ENCODE measurements around the gene CAMSAP1.

The CAMSAP1 gene

DNA sequence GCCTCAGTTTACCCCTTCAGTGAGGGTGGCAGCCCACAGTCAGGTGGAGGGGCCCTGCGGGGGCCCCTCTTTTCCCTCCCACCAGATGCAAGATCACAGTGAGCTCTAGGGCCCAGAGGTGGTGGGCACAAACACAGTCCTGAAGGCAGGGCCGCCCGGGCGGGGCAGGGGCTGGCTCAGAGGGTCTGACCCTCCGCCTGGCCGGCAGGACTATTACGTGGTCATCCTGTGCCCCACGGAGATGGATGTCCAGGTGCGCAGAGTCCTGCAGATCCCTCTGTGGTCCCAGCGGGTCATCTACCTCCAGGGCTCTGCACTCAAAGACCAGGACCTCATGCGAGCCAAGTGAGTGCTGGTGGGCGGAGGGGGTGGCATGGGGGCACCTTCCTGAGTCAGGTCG, 141.9 kb downstream of the CAMSAP1 start:
- H3K9me3 ChIP-seq (ENCODE audit: control insufficient read depth, insufficient read depth, low read depth, low read length), result peaks cover 13% of the 10 kb centered on the region
- no peak overlapping the region for H3K4me3 ChIP-seq (ENCODE audit: low read depth, low read length)
- no peaks in the 10 kb centered on the region for H3K27me3 ChIP-seq (ENCODE audit: control insufficient read depth, insufficient read depth, low read length)
- no peaks in the 10 kb centered on the region for H3K4me1 ChIP-seq (ENCODE audit: control insufficient read depth, insufficient read depth, low read length)
- no peaks in the 10 kb centered on the region for H3K36me3 ChIP-seq (ENCODE audit: control insufficient read depth, insufficient read depth, low read length)
- H3K27ac ChIP-seq (ENCODE audit: low read depth, low read length), result no peak overlapping the region
- H3K9ac ChIP-seq (ENCODE audit: low read length), result no peak overlapping the region

DNA sequence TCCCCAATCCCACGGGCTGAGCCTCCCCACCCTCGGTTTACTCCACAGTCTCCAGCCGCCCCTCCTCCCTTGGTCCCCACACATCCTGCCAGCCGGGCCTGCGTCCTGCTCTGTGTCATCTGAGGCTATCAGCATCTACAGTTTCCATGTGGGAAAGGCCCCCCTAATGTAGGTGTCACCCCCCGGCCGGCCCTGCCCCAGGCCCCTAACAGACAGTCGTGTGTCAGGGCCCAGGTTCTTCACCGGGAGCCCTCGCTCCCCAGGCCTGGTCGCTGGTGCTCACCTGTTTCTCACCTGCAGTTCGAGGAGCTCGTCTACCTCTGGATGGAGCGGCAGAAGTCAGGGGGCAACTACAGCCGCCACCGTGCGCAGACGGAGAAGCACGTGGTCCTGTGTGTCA, 142.6 kb downstream of the CAMSAP1 start:
- Histone ChIP-seq H3K27ac (ENCODE audit: low read depth, low read length) (no peak overlapping the region), H3K36me3 (ENCODE audit: control insufficient read depth, insufficient read depth, low read length) (no peaks in the 10 kb centered on the region), H3K27me3 (ENCODE audit: control insufficient read depth, insufficient read depth, low read length) (no peaks in the 10 kb centered on the region), H3K9me3 (ENCODE audit: control insufficient read depth, insufficient read depth, low read depth, low read length) (peaks cover 13% of the 10 kb centered on the region), H3K4me3 (ENCODE audit: low read depth, low read length) (no peak overlapping the region), H3K4me1 (ENCODE audit: control insufficient read depth, insufficient read depth, low read length) (no peaks in the 10 kb centered on the region), H3K9ac (ENCODE audit: low read length) (no peak overlapping the region)

DNA sequence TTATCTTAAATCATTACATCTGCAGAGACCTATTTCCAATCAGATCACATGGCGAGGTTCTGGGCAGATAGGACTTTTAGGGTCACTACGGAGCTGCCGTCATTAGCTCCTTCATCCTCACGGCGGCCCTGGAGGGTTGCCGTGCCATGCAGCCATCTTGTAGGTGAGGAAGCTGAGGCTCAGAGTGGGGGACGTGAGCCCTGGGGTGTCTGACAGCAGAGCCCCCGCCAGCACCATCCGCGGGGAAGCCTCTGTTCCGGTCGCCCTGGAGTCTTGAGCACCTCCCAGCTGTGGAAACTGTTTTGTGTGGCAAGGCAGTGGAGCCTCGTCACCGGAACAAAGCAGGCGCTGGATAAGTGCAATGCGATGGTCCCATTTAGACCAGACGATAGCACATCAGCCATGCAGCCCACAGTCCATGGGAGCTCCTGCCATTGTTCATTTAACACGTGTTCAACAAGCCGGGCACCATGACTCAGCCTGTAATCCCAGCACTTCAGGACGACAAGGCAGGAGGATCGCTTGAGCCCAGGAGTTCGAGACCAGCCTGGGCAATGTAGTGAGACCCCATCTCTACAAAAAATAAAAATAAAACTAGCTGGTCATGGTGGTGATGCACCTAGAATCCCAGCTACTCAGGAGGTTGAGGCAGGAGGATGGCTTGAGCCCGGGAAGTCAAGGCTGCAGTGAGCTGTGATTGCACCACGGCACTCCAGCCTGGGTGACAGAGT, 143.5 kb downstream of the CAMSAP1 start:
- no peaks in the 10 kb centered on the region for H3K36me3 ChIP-seq (ENCODE audit: control insufficient read depth, insufficient read depth, low read length)
- H3K9me3 ChIP-seq (ENCODE audit: control insufficient read depth, insufficient read depth, low read depth, low read length), result peaks cover 13% of the 10 kb centered on the region
- H3K4me3 ChIP-seq (ENCODE audit: low read depth, low read length), result no peak overlapping the region
- no peak overlapping the region for H3K27ac ChIP-seq (ENCODE audit: low read depth, low read length)
- H3K4me1 ChIP-seq (ENCODE audit: control insufficient read depth, insufficient read depth, low read length), result no peaks in the 10 kb centered on the region
- no peaks in the 10 kb centered on the region for H3K27me3 ChIP-seq (ENCODE audit: control insufficient read depth, insufficient read depth, low read length)
- H3K9ac ChIP-seq (ENCODE audit: low read length), result no peak overlapping the region

DNA sequence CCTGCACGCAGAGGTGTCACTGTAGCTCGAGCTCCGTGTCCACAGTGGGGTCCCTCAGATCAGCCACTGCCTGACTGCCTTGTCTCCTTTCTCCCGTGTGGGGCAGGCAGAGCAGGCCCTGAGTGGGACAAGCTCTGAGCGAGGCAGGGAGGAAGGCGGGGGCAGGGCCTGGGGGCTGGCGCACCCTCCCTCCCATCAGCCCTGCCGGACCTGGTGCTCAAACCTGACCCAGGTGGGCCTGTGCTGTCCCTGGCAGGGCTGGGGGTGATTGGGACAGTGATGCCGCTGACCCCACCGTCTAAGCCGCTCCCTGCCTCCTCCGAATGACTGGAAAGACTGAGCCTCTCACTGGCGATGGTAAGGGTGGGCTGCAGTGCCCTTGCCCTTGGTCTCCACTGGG, 144.4 kb downstream of the CAMSAP1 start:
- H3K9me3 ChIP-seq (ENCODE audit: control insufficient read depth, insufficient read depth, low read depth, low read length), result peaks cover 13% of the 10 kb centered on the region
- no peak overlapping the region for H3K27ac ChIP-seq (ENCODE audit: low read depth, low read length)
- H3K4me3 ChIP-seq (ENCODE audit: low read depth, low read length), result no peak overlapping the region
- no peaks in the 10 kb centered on the region for H3K4me1 ChIP-seq (ENCODE audit: control insufficient read depth, insufficient read depth, low read length)
- H3K27me3 ChIP-seq (ENCODE audit: control insufficient read depth, insufficient read depth, low read length), result no peaks in the 10 kb centered on the region
- no peak overlapping the region for H3K9ac ChIP-seq (ENCODE audit: low read length)
- H3K36me3 ChIP-seq (ENCODE audit: control insufficient read depth, insufficient read depth, low read length), result no peaks in the 10 kb centered on the region

DNA sequence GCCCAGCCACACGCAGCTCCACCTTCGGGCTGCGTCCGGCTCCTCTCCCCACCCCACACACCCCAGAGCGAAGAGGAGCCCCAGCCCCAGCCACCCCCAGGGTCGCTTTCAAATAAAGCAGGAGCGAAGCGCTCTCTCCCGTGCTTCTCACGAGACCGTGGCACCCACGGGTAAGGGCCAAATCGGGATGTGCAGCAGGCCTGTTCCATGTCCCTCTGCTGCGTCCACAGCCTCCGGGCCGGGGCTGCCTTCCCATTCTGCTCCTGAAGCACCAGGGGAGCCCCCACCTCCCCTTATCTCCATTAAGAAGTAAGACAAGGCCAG, 145.5 kb downstream of the CAMSAP1 start:
- H3K9ac ChIP-seq (ENCODE audit: low read length), result no peak overlapping the region
- H3K27me3 ChIP-seq (ENCODE audit: control insufficient read depth, insufficient read depth, low read length), result no peaks in the 10 kb centered on the region
- no peaks in the 10 kb centered on the region for H3K4me1 ChIP-seq (ENCODE audit: control insufficient read depth, insufficient read depth, low read length)
- no peak overlapping the region for H3K4me3 ChIP-seq (ENCODE audit: low read depth, low read length)
- H3K36me3 ChIP-seq (ENCODE audit: control insufficient read depth, insufficient read depth, low read length), result no peaks in the 10 kb centered on the region
- H3K9me3 ChIP-seq (ENCODE audit: control insufficient read depth, insufficient read depth, low read depth, low read length), result peaks cover 12% of the 10 kb centered on the region
- H3K27ac ChIP-seq (ENCODE audit: low read depth, low read length), result no peak overlapping the region

DNA sequence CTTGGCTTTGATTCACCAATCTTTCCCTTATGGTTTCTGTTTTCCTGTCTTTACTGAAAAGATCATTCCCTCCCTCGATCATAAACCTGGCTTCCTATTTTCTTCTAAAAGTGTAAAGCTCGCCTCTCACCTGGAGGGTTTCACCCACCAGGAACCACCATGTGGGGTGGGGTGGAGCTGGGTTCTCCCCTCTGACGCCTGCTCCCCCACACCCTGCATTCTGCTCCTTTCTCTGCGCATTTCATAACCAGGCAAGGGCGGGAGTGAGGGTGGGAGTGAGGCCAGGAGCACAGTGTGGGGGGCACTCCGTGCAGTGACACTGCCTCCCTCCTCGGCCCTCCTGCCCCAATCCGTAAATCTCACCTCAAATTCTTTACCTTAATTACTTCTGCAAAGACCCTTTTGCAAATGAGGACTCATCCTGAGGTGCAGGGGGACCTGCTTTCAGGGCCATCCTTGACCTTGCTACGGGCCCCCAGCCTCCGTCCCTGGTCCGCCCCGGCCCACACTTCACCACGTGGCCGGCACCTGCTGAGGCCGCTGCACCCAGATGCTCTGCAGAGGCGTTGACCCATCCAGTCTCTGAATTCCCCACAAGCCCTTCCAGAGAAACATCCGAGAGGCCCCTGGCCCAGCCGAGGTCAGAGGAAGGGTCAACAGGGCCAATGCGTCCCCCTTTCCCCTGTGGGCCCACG, 146.0 kb downstream of the CAMSAP1 start:
- no peak overlapping the region for H3K27ac ChIP-seq (ENCODE audit: low read depth, low read length)
- no peak overlapping the region for H3K4me3 ChIP-seq (ENCODE audit: low read depth, low read length)

DNA sequence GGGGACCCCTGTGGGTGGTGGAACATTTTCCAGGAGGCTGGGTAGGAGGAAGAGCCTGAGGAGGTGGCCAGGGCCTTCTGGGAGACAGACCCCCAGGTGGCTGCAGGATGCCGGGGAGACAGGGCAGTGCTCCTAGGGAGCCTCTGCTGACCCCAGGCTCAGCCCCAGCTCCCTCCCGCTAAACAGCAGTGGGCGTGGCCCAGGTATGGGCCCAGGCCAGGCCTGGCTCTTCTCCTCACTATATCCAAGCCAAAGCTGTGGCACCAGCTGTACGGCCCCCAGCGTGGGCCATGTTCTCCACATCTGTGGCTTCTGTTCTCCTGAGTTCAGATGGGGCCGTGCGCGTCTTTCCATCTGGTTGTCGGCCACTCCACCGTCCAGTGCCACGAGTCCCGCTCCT, 146.9 kb downstream of the CAMSAP1 start:
- Histone ChIP-seq H3K4me3 (ENCODE audit: low read depth, low read length) (no peak overlapping the region), H3K9ac (ENCODE audit: low read length) (no peak overlapping the region), H3K4me1 (ENCODE audit: control insufficient read depth, insufficient read depth, low read length) (no peaks in the 10 kb centered on the region), H3K27me3 (ENCODE audit: control insufficient read depth, insufficient read depth, low read length) (no peaks in the 10 kb centered on the region), H3K27ac (ENCODE audit: low read depth, low read length) (no peak overlapping the region), H3K9me3 (ENCODE audit: control insufficient read depth, insufficient read depth, low read depth, low read length) (peaks cover 6% of the 10 kb centered on the region; the same call in 1 of the 2 replicates), H3K36me3 (ENCODE audit: control insufficient read depth, insufficient read depth, low read length) (no peaks in the 10 kb centered on the region)

More for the DNA sequence above, 146.0 kb downstream of the CAMSAP1 start:
- Histone ChIP-seq H3K36me3 (ENCODE audit: control insufficient read depth, insufficient read depth, low read length) (no peaks in the 10 kb centered on the region), H3K9me3 (ENCODE audit: control insufficient read depth, insufficient read depth, low read depth, low read length) (peaks cover 7% of the 10 kb centered on the region), H3K9ac (ENCODE audit: low read length) (no peak overlapping the region), H3K27me3 (ENCODE audit: control insufficient read depth, insufficient read depth, low read length) (no peaks in the 10 kb centered on the region), H3K4me1 (ENCODE audit: control insufficient read depth, insufficient read depth, low read length) (no peaks in the 10 kb centered on the region)

DNA sequence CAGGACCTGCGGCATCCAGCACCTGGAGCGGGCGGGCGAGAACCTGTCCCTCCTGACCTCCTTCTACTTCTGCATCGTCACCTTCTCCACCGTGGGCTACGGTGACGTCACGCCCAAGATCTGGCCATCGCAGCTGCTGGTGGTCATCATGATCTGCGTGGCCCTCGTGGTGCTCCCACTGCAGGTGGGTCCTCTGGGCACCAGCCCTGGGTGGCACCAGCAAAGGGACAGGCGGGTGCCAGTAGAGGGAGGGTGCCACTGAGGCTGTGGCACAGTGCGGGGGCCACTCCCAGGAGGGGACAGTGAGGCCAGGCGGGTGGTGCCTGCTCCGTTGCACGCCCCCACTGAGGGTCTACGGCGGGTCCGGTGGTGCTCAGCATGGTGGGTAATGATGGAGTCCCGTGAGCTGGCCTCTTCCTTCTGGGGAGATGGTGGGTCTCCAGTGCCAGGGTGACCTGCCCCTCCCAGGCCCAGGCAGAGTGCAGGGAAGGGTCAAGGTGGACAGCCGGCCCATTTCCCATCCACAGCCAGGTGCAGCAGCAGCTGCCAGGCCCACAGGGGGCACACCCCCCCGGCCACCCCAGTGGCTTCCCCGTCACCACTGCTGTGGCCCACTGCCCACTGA, 147.6 kb downstream of the CAMSAP1 start:
- H3K9me3 ChIP-seq (ENCODE audit: control insufficient read depth, insufficient read depth, low read depth, low read length), result peaks cover 9% of the 10 kb centered on the region; the same call in 1 of the 2 replicates
- H3K36me3 ChIP-seq (ENCODE audit: control insufficient read depth, insufficient read depth, low read length), result no peaks in the 10 kb centered on the region
- no peak overlapping the region for H3K4me3 ChIP-seq (ENCODE audit: low read depth, low read length)
- H3K27me3 ChIP-seq (ENCODE audit: control insufficient read depth, insufficient read depth, low read length), result no peaks in the 10 kb centered on the region
- H3K9ac ChIP-seq (ENCODE audit: low read length), result no peak overlapping the region
- no peaks in the 10 kb centered on the region for H3K4me1 ChIP-seq (ENCODE audit: control insufficient read depth, insufficient read depth, low read length)
- H3K27ac ChIP-seq (ENCODE audit: low read depth, low read length), result no peak overlapping the region

DNA sequence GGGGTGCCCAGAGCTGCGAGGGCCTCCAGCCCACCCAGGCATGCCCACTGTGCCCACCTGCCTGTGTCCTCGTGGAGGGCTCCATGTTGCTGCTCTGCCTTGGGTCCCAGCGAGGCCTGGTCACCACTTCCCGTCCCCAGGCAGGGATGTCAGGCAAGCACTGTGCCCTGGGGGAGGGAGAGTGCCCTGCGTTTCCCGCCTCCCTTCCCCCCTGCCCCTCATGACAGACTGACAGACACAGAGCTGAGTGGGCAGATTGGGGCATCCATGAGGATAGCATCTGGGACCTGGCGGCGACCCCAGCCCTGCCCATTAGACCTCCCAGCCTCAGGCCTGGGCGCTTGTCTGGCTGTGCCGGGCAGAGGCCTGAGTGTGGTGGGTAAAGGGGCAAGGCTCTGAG, 148.5 kb downstream of the CAMSAP1 start:
- peaks cover 9% of the 10 kb centered on the region; the same call in 1 of the 2 replicates for H3K9me3 ChIP-seq (ENCODE audit: control insufficient read depth, insufficient read depth, low read depth, low read length)
- no peaks in the 10 kb centered on the region for H3K36me3 ChIP-seq (ENCODE audit: control insufficient read depth, insufficient read depth, low read length)
- no peaks in the 10 kb centered on the region for H3K27me3 ChIP-seq (ENCODE audit: control insufficient read depth, insufficient read depth, low read length)
- H3K9ac ChIP-seq (ENCODE audit: low read length), result no peak overlapping the region
- H3K4me3 ChIP-seq (ENCODE audit: low read depth, low read length), result no peak overlapping the region
- H3K27ac ChIP-seq (ENCODE audit: low read depth, low read length), result no peak overlapping the region
- H3K4me1 ChIP-seq (ENCODE audit: control insufficient read depth, insufficient read depth, low read length), result no peaks in the 10 kb centered on the region
